SIG-M5 treated with dmso at 0.1 percent for 504 hours (cell line): ENCODE results near the gene FAM131B.

Experiments used
- DNase-seq: peaks from one replicate; lab custom pipeline; 2025; ENCODE audit not compliant: unreplicated experiment; lab: John Stamatoyannopoulos, UW

FAM131B gene

DNA sequence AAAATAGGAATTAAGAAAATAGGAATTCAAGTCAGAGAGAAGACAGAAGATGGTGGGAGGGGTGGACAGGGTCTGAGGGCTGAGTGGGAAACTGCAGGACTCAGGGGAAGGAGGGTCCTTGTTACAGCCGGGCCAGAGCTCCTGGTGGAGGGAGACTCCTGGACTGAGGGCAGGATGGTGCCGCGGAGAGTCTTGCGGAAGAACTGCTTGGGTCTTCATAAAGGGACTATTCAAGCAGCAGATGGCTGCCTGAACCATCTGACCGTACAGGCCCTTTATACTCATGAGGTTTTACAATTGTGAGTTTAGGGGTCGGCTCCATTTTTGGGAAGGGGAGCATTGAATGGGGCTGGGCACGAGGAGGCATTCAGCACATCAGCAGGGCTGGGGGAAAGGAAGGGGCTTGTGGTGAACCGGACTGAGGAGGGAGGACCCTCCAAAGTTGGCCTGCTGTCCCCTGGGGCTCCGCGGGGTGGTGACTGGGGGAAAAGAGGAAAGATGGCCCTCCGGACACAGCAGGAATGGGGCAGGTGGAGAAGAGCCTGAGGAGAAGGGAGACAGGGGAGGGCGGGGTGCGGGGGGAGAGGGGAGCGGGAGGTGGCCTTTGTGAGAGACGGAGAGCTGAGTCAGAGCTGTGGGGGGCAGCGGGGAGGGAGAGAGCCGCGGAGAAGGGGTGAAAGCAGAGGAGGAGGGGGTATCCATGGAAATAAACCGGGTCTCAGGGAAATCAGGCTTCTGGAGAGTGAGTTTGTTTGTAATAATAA lies 1.5 kb downstream of the FAM131B start:
- no peak for DNase-seq

- peak; percentile 9 for DNase-seq
Measured at GRCh38 chr7:143359771-143360353, 2.7 kb downstream of the FAM131B start.

GRCh38 chr7:143358626-143359025 lies 3.9 kb downstream of the FAM131B start:
- no peak for DNase-seq

DNA sequence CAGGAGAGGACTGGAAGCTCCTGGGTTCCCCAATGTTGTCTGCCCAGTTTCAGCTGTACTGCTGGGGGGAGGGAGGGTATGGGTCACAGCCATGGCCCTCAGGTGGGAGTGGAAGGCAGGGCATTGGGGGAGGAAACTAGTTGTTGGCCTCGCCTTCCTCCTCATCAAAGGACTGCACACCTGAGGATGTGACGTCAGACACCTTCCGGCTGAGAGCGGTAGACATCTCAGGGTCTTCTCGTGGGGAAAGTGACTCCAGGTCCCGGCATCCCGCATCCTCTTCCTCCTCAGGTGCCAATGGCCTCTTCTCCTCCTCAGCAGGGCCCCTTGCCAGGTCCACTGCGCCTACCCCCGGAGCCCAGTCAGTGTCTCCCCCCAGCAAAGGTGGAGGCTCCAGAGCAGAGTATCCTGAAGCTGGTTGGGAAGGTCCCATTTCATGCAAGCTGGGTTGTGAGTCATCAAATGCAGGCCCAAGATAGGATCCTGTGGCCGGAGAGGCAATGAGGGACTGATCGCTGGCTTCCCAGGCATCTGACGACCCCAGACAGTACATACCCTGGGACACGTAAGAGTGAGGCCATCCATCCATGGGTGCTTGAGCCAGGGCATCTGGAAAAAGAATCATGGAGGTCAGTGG lies 6.0 kb downstream of the FAM131B start:
- no peak for DNase-seq

DNA sequence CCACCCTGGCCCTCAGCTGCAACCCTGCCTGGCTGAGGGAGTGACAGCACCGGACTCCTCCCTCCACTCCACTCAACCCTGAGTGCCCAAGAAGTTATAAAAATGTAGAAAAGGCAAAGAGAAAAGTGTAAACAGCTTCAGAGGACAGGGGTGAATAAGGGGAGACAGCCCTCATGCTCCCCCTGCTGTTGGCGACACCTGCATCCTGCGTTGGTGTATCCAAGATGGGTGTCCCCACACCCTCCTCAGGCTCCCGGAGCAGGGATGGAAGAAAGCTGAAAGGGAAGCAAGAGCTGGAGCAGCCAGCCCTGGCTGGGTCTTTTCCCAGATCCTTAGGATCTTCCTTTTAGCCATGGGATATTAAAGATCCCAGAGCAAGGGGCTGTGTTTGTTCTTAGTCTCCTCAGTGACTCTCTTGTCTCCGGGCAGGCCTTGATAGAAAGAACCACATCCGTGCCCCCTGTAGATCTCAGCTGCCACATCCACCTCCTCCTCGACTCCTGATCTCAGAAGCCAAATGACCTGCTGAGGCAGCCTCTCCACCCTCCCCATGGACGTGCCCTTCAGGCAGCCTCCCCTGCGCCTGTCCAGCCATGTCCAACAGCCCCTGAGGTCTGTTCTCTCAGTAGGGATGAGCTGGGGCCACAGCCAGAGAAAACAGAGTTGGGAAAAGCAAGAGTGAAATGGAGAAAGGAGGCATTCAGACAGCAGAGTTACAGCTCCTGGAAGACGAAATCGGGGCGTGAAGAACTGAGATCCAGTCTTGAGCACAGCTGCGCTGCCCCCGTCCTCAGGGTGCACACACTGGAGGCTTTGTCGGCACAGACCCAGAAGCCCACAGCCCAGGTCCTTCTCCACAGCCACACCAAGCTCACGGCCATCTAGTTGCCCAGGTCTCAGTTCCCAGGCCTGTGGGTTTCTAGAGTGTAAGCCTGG lies 6.8 kb downstream of the FAM131B start:
- DNase-seq, result no peak

DNA sequence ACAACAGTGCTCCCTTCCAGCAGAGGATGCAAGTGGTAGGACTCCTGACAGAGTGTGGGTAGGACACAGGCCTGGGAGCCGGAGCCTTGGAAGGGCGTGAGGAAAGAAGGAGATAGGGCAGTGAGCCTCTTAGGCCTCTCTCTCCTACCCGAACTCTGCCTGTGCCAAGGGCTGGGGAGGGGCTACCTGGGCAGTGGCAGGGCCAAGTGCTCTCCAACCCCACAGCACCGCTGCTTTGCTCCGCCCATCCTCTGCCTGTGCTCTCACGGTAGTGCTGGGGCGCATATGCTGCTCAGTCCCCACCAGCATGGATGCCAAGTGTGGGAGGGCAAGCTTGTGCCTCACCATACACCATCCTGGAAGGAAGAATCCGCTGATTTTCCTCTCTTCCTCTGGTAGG lies 7.5 kb downstream of the FAM131B start:
- DNase-seq, result no peak

GRCh38 chr7:143354376-143354775 lies 8.1 kb downstream of the FAM131B start:
- DNase-seq, result no peak

GRCh38 chr7:143352531-143353002 lies 9.9 kb downstream of the FAM131B start:
- no peak for DNase-seq

- no peak for DNase-seq
Measured at GRCh38 chr7:143351574-143351973, 10.9 kb downstream of the FAM131B start.

DNA sequence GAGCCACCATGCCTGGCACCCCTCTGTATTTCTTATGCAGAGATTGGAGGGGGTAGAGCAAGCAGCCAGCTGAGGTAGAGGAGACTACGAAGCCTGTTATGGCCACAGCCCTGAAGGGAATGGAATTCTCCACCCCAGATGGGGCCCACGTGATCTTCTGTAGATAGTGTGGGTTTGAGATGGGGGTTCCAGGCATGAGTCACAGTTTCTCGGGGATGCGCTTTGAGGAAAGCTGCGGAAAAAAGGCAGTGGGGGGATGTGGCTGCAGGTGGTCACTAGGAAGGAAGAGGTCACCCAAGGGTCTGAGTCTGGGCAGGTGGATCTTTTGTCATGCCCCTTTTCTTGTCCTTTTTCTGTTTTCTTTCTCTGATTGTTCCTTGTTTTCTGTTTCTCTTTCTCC lies 11.5 kb downstream of the FAM131B start:
- DNase-seq, result no peak

DNA sequence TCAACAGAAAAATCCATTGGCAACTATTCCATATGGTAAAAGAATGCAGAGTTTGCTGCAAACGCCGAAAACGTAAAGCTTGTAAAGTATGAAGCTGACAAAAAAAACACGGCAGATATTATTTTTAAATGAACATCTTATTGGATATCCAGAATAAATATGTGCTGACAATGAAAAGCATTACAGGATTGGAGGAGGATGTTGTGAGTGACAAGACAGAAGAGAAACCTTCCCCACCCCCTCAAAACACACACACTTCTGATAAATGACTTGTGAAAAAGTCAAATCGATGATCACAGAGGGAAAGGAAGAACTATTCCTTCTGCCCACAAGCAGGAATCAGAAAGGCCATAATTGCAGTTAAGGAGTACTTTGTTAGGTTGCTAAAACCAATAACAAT lies 14.6 kb downstream of the FAM131B start:
- DNase-seq, result no peak

GRCh38 chr7:143346018-143346417 lies 16.5 kb downstream of the FAM131B start:
- no peak for DNase-seq

GRCh38 chr7:143345428-143345900 lies 17.0 kb downstream of the FAM131B start:
- DNase-seq, result no peak

DNA sequence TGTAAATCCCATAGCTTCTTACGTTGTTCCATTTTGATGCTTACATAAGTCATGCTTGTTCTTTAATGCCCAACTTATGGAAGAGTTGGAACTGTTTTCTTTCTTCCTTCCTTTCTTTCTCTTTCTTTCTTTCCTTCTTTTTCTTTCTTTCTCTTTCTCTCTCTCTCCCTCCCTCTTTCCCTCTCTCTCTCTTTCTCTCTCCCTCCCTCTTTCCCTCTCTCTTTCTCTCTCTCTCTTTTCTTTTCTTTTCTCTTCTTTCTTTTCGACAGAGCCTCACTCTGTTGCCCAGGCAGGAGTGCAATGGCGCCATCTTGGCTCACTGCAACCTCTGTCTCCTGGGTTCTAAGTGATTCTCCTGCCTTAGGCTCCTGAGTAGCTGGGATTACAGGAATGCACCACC lies 18.9 kb downstream of the FAM131B start:
- DNase-seq, result no peak

- DNase-seq, result no peak
Measured at GRCh38 chr7:143341842-143342241, 20.7 kb downstream of the FAM131B start.

DNA sequence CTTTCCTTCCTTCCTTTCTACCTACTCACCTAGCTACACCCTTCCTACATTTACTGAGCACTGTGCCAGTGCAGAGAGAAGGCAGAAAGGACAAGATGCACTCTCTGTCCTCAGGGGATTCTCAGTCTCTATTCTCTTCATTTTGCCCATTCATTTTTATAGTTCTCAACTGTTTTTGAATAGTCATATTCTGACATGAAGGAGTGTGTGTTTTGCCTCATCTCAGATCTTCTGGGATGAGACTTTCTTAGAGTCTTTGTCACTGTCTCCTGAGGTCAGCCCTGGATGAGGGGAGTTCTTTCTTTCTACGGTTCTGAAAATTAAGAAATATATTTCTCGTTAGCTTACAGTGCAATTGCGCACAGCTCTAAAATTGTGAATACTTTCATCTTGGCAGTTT lies 25.3 kb downstream of the FAM131B start:
- DNase-seq, result no peak

DNA sequence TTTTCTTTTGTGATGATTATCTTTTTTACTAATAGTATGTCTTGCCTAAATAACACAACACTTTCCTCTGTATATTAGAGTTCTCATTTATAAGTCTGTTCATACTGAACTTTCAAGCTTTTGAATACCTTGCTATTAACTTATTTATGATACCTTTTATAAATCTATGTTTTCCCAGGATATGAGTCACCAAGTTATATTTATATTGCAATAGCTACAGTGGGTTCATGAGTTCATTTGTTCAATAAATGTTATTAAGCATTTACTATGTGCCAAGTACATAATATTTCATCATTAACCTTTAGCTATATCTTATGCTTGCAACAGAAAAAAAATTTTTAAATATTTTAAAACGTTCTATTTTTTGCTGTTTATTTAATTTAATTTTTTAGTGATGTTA lies 28.3 kb downstream of the FAM131B start:
- no peak for DNase-seq

GRCh38 chr7:143331179-143331801 lies 31.2 kb downstream of the FAM131B start:
- peak; percentile 21 for DNase-seq

GRCh38 chr7:143329471-143330170 lies 32.9 kb downstream of the FAM131B start:
- DNase-seq, result no peak

GRCh38 chr7:143327903-143328302 lies 34.6 kb downstream of the FAM131B start:
- peak; percentile 14 for DNase-seq
